Kidney (tissue), 14 donors: ENCODE results near the gene CALCOCO2. TPM values are rescaled to one million over a fixed set of nuclear protein-coding genes. Genes with fewer than 3 reads are reported as not detected.

Source experiments
- DNase-seq, 5 donors: peaks; one replicate each; pipeline ENCODE4 v3.0.0-alpha.2; 2013 to 2020
- FAIRE-seq: peaks from 2 replicates; lab custom pipeline; 2012; peaks lifted over from hg19 to GRCh38; lab: Jason Lieb, UNC
- H3K27ac ChIP-seq, 2 donors: one replicate each; pipeline ENCODE4 v1.7.0; 2013; ENCODE audit warnings: low read depth in 2 of 2, low read length in 2 of 2, inconsistent platforms in 1 of 2
- H3K27me3 ChIP-seq: one replicate; pipeline ENCODE4 v1.7.1; 2013; ENCODE audit warnings: low read length, inconsistent platforms; ENCODE audit not compliant: control insufficient read depth, insufficient read depth
- H3K36me3 ChIP-seq, 3 donors: one replicate each; pipeline versions ENCODE4 v1.7.0 to v1.7.1; 2013; ENCODE audit warnings: low read length in 3 of 3, control low read depth in 1 of 3, inconsistent platforms in 1 of 3; ENCODE audit not compliant: insufficient read depth in 3 of 3, control insufficient read depth in 2 of 3
- H3K4me1 ChIP-seq, 3 donors: one replicate each; pipeline versions ENCODE4 v1.7.0 to v1.7.1; 2013; ENCODE audit warnings: low read length in 3 of 3, inconsistent platforms in 1 of 3, low read depth in 1 of 3; ENCODE audit not compliant: control insufficient read depth in 2 of 3, insufficient read depth in 2 of 3
- H3K4me3 ChIP-seq, 3 donors: one replicate each; pipeline versions ENCODE4 v1.7.0 to v1.8.1; 2013; ENCODE audit warnings: low read length in 3 of 3, control low read depth in 1 of 3, inconsistent platforms in 1 of 3
- H3K9ac ChIP-seq, 3 donors: one replicate each; pipeline versions ENCODE4 v1.7.0 to v1.7.1; 2013; ENCODE audit warnings: low read length in 3 of 3, control low read depth in 1 of 3, inconsistent platforms in 1 of 3
- H3K9me3 ChIP-seq, 3 donors: one replicate each; pipeline versions ENCODE4 v1.7.0 to v1.7.1; 2013; ENCODE audit warnings: low read length in 3 of 3, control low read depth in 1 of 3, inconsistent platforms in 1 of 3; ENCODE audit not compliant: control insufficient read depth in 2 of 3, insufficient read depth in 1 of 3
- CTCF ChIP-seq: IDR thresholded peaks from 3 replicates; pipeline ENCODE4 v1.5.1; 2012; ENCODE audit warnings: mild to moderate bottlenecking, moderate library complexity, borderline replicate concordance; ENCODE audit not compliant: insufficient read depth; ENCODE audit errors: extremely low read depth
- intact Hi-C: fragments of 100-400 bp; cut with DNase I; formaldehyde crosslinking; loops from one replicate; pipeline ENCODE4 v1.11.1; 2022
- polyA plus RNA-seq: library from polyadenylated mRNA; stranded (reverse); fragments of 350-450 nt; fragmentation: Illumina TruSeq; extraction: RNeasy Lipid Tissue Mini Kit (QIAGEN cat#74804); gene quantifications from one replicate; pipeline ENCODE4 v1.2.3, GENCODE V29; 2014; ENCODE audit warnings: low read depth, low replicate concordance; ENCODE audit not compliant: insufficient read depth
- total RNA-seq: library from RNA; stranded (reverse); fragmentation: NEBNext Ultra II Directional; extraction: Animal tissue kit (Norgen Biotek cat#: 25700); gene quantifications from one replicate; pipeline ENCODE4 v1.2.1, GENCODE V29; 2021
- donor health status: control.
- donor health status: control.
- donor health status: control.
- donor health status: control.
- donor health status: control.
- donor health status: DM: yes; HTN: yes; CAD: no.
- donor health status: Normal renal cell carcinoma (clear cell type).

CALCOCO2 gene
- total and polyA plus RNA-seq, 2 donors from 2014 or later: 63.6 to 157 TPM

GRCh38 chr17:48882272-48882671, 51.4 kb downstream of the CALCOCO2 start:
- Histone ChIP-seq H3K4me1 (no peaks in the 10 kb centered on the region), H3K4me3 (no peak overlapping the region), H3K9me3 (no peaks in the 10 kb centered on the region), H3K27me3 (no peaks in the 10 kb centered on the region), H3K27ac (no peak overlapping the region), H3K9ac (no peak overlapping the region), H3K36me3 (no peaks in the 10 kb centered on the region)
- intact Hi-C loops: no loop called here
- FAIRE-seq (no peak), DNase-seq (no peak)
- no peak for TF ChIP-seq CTCF

- no peaks in the 10 kb centered on the region for H3K9me3 ChIP-seq
- TF ChIP-seq CTCF: no peak
- H3K27me3 ChIP-seq: no peaks in the 10 kb centered on the region
- H3K9ac ChIP-seq: no peak overlapping the region
- FAIRE-seq: no peak
- peak in 4 of 5 donors; percentile 36 to 69 (median 54) for DNase-seq
- H3K36me3 ChIP-seq: no peaks in the 10 kb centered on the region
- no peak overlapping the region for H3K4me3 ChIP-seq
- no peaks in the 10 kb centered on the region for H3K4me1 ChIP-seq
- intact Hi-C loops: no loop called here
- no peak overlapping the region for H3K27ac ChIP-seq
Measured at GRCh38 chr17:48883171-48883570, 52.3 kb downstream of the CALCOCO2 start.

DNA sequence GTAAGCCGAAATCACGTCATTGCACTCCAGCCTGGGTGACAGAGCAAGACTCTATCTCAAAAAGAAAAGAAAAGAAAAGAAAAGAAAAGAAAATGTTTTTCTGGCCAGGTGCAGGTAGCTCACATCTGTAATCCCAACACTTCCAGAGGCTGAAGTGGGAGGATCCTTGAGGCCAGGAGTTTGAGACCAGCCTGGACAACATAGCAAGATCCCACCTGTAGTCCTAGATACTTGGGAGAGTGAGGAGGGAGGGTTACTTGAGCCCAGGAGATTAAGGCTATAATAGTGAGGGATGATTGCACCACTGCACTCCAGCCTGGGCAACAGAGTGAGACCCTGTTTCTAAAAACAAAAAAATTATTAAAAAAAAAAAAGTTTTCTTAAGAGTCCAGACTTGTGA, 59.3 kb downstream of the CALCOCO2 start:
- Histone ChIP-seq H3K27ac (no peak overlapping the region), H3K4me1 (peaks cover 0 to 10% (median 3%) of the 10 kb centered on the region in 3 donors), H3K27me3 (no peaks in the 10 kb centered on the region), H3K9me3 (no peaks in the 10 kb centered on the region), H3K4me3 (no peak overlapping the region), H3K36me3 (peaks cover 0 to 2% (median 0%) of the 10 kb centered on the region in 3 donors), H3K9ac (no peak overlapping the region)
- FAIRE-seq (no peak), DNase-seq (no peak)
- intact Hi-C loops: no loop called here
- TF ChIP-seq CTCF: no peak
